AG04450 (cell line): ENCODE measurements around the gene MRPS12. TPM values are rescaled to one million over a fixed set of nuclear protein-coding genes. Genes with fewer than 3 reads are reported as not detected.
"Not testable (repeated sequence)": the region's sequence is repeated elsewhere in the genome, so short reads cannot be mapped to it uniquely, and the experiment has no call there.

Source experiments
- CTCF ChIA-PET: fragments of 300-600, 350-600 bp; formaldehyde crosslinking; extraction: SDS; loops from one replicate; lab custom pipeline; 2022; ENCODE audit warnings: antibody characterized with exemption, inconsistent platforms; lab: Charles Lee
- POLR2A ChIA-PET: fragments of 350-600 bp; formaldehyde crosslinking; extraction: SDS; loops from one replicate; lab custom pipeline; 2021; ENCODE audit warnings: antibody characterized with exemption, inconsistent platforms; lab: Yijun Ruan, JAX
- DNase-seq: peaks from one replicate; pipeline ENCODE4 v3.0.0-alpha.2; 2011; ENCODE audit warnings: low read depth, low spot score
- H3K27ac ChIP-seq: one replicate; pipeline ENCODE4 v1.5.1; 2012; ENCODE audit warnings: low read depth, low read length, control low read depth
- H3K27me3 ChIP-seq: one replicate; pipeline ENCODE4 v1.6.0; 2012; ENCODE audit warnings: low read length; ENCODE audit not compliant: control insufficient read depth, insufficient read depth
- H3K4me3 ChIP-seq: 2 replicates; pipeline ENCODE4 v1.5.1; 2011; ENCODE audit warnings: mild to moderate bottlenecking, low read depth, low read length, control low read depth
- H3K9me3 ChIP-seq: 2 replicates; pipeline ENCODE4 v1.5.1; 2012; ENCODE audit warnings: low read length; ENCODE audit not compliant: control insufficient read depth, insufficient read depth
- CTCF ChIP-seq: IDR thresholded peaks from 2 replicates; pipeline ENCODE4 v1.5.1; 2011; ENCODE audit warnings: low read depth, low read length, control low read depth, inconsistent platforms
- polyA plus RNA-seq: library from polyadenylated mRNA; depleted of rRNA; stranded (reverse); fragments of >200 nt; gene quantifications from 2 replicates; pipeline ENCODE4 v1.2.3, GENCODE V29; 2011

MRPS12 gene
- polyA plus RNA-seq, 1 experiment = 19.7 TPM

GRCh38 chr19:38931521-38931793 is 713 bp downstream of the MRPS12 start:
- Histone ChIP-seq H3K4me3 (peak overlapping the region; percentile 99), H3K27ac (peak overlapping the region; percentile 57), H3K9me3 (peaks cover 10% of the 10 kb centered on the region), H3K27me3 (no peaks in the 10 kb centered on the region)
- POLR2A ChIA-PET = interaction anchor here (1.9 kb wide), 1 partner anchor 32 kb away, joined by 6 read pairs; the partner anchor contains the start of genes NFKBIB and SIRT2
- CTCF ChIA-PET = interaction anchor here (1.3 to 2.6 kb wide), 6 partner anchors 24 to 529 kb away, joined by 3 to 18 read pairs (median 6); partner anchors contain the start of gene FAM98C
- no peak for DNase-seq
- no peak for TF ChIP-seq CTCF

- peaks cover 10% of the 10 kb centered on the region for H3K9me3 ChIP-seq
- DNase-seq = no peak
- H3K27me3 ChIP-seq = no peaks in the 10 kb centered on the region
- POLR2A ChIA-PET = interaction anchor here (0.5 to 1.1 kb wide), 2 partner anchors 9 to 24 kb away, joined by 3 to 5 read pairs; no protein-coding TSS in a partner anchor
- H3K27ac ChIP-seq = no peak overlapping the region
- no peak overlapping the region for H3K4me3 ChIP-seq
- CTCF ChIA-PET = interaction anchor here (0.6 to 2.2 kb wide), 13 partner anchors 15 to 943 kb away, joined by 3 to 11 read pairs (median 3); partner anchors contain the start of gene FAM98C
- TF ChIP-seq CTCF = peak; percentile 38
These were observed 1.9 kb downstream of the MRPS12 start for GRCh38 chr19:38932425-38933179.

- no peak for TF ChIP-seq CTCF
- no peak overlapping the region for H3K4me3 ChIP-seq
- H3K9me3 ChIP-seq = peaks cover 10% of the 10 kb centered on the region
- CTCF ChIA-PET = interaction anchor here (0.6 to 2.2 kb wide), 11 partner anchors 14 to 944 kb away, joined by 3 to 11 read pairs (median 3); partner anchors contain the start of gene FAM98C
- no peak overlapping the region for H3K27ac ChIP-seq
- POLR2A ChIA-PET = interaction anchor here (0.5 to 1.1 kb wide), 3 partner anchors 8 to 279 kb away, joined by 3 to 5 read pairs (median 5); no protein-coding TSS in a partner anchor
- H3K27me3 ChIP-seq = no peaks in the 10 kb centered on the region
- DNase-seq = no peak
These were observed 2.8 kb downstream of the MRPS12 start for GRCh38 chr19:38933544-38933943.

- H3K9me3 ChIP-seq = peaks cover 3% of the 10 kb centered on the region
- no peaks in the 10 kb centered on the region for H3K27me3 ChIP-seq
- H3K27ac ChIP-seq = no peak overlapping the region
- CTCF ChIA-PET = interaction anchor here (3.4 kb wide), 1 partner anchor 10 kb away, joined by 11 read pairs; the partner anchor contains the start of genes MRPS12 and SARS2
- no peak overlapping the region for H3K4me3 ChIP-seq
- DNase-seq = no peak
- POLR2A ChIA-PET = interaction anchor here (1.0 kb wide), 1 partner anchor 9 kb away, joined by 5 read pairs; the partner anchor contains the start of genes MRPS12 and SARS2
- no peak for TF ChIP-seq CTCF
These were observed 9.2 kb downstream of the MRPS12 start for GRCh38 chr19:38939957-38940356.

GRCh38 chr19:38941466-38941865 is 10.7 kb downstream of the MRPS12 start:
- H3K27ac ChIP-seq, H3K4me3 ChIP-seq, H3K27me3 ChIP-seq, H3K9me3 ChIP-seq, DNase-seq: not testable (repeated sequence)
- ChIA-PET CTCF (interaction anchor here (0.9 kb wide), 1 partner anchor 11 kb away, joined by 3 read pairs; the partner anchor contains the start of genes MRPS12 and SARS2), POLR2A (interaction anchor here (0.8 kb wide), 1 partner anchor 8 kb away, joined by 3 read pairs; no protein-coding TSS in a partner anchor)
